NCI-H2227 (cell line): ENCODE data around the gene ANKS3.

Experiments used
- DNase-seq: peaks from one replicate; lab custom pipeline; 2025; ENCODE audit not compliant: unreplicated experiment; lab: John Stamatoyannopoulos, UW

ANKS3 gene, protein sequence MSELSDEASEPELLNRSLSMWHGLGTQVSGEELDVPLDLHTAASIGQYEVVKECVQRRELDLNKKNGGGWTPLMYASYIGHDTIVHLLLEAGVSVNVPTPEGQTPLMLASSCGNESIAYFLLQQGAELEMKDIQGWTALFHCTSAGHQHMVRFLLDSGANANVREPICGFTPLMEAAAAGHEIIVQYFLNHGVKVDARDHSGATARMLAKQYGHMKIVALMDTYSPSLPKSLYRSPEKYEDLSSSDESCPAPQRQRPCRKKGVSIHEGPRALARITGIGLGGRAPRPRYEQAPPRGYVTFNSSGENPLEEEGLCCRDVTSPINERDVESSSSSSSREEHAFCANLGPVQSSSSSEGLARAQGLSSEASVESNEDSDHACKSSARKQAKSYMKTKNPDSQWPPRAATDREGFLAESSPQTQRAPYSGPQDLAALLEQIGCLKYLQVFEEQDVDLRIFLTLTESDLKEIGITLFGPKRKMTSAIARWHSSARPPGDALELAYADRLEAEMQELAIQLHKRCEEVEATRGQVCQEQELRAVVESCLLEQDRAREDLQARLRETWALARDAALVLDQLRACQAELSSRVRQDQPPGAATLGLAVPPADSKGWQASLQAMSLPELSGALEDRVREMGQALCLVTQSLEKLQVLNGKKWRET

DNA sequence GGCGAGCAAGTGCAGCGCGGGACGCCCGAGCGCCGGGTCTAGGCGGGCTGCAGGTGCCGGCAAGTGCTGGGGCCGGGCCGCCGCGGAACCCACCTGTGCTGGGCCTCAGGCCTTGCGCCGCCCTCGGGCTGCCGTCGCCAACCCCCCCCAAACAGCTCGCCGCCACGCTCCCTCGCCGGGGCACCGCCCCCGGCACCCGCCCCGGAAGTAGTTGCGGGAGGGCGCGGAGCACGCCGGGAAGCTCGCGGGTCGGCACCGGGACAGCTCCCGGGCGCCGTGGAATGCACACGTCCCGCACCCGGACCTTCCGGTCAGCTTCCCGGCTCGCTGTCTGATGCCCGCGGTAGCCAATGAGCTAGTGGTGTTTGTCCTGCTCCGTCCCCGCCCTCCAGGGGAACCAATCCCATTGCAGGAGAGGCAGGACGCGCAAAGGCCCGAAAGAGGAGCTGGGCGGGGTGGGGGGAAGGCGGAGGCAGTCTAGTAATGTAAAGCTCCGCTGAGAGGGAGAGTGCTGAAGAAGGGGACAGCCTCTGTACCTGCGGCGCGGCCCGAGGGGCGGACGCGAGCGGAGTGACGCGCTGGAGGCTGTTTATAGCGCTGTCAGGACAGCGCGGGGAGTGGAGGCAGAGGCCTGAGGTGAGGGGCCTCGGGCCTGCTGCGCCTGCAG lies at the start of gene ANKS3, which contains the start of gene DNAAF8:
TSS of gene ANKS3 (minus strand) at position 209 of the 667 bp plus-strand sequence. CDS start 4,122 bp downstream, outside the sequence.
TSS of gene DNAAF8 (plus strand) at position 475 of the 667 bp plus-strand sequence. CDS start 1,978 bp downstream, outside the sequence.
- peak; percentile 98 for DNase-seq

DNA sequence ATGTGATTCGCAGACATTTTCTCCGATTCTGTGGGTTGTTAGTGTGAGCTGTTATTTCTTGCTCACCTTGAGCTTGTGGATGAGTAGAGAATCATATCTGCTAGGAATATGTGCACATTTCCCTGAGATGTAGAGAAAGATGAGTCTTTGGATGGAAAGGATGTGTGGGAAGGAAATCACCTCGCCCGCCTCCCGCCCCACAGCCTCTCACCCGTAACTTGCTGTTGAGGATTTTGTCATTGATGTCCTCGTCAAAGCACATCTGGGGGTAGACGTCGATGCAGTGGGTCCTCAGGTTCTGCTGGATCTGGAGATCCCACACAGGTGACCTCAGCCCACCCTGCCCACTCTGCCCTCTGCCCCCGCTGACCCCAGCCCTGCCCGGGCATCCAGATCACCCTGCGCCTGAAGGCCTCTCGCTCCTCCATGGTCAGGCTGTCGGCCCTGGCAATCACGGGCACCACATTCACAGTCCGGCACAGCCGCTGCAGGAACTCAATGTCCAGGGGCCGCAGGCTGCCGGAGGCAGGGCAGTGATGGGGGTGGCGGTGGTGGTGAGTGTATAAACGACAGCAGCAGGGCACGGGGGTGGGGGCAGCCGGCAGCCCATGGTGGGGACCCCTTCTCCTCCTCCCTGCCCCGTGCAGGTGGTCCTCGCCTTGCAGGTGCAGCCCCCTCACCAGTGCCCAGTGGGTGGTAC lies 49.3 kb upstream of the ANKS3 start:
- DNase-seq: no peak

DNA sequence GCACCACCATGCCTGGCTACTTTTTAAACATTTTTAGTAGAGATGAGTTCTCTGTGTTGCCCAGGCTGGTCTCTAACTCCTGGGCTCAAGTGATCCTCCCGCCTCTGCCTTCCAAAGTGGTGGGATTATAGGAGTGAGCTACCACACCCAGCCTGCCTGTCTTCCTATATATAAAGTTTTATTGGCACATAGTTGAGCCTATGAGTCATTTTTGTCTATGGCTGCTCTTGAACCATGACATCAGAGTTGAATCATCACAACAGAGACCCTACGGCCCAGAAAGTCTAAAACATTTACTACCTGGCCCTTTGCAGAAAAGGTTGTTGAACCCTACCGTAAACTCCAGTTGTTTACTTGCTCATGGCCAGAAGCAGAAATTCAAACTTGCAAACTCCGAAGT lies 46.2 kb upstream of the ANKS3 start:
- no peak for DNase-seq

DNA sequence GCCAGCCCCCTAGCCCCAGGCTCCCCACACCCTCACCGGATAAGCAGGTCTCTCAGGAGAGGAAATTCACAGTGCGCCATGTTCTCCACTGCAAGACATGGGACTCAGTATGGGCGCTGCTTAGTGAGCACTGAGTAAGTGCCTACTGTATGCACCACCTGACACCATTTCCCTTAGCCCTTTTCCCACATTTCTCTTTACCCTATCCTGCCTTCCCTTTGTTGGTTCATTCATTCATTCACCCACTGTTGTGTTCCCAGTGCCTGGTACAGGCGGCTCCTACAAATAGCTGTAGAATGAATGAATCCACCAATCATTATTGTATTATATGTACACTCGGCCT lies 44.0 kb upstream of the ANKS3 start:
- DNase-seq: no peak

DNA sequence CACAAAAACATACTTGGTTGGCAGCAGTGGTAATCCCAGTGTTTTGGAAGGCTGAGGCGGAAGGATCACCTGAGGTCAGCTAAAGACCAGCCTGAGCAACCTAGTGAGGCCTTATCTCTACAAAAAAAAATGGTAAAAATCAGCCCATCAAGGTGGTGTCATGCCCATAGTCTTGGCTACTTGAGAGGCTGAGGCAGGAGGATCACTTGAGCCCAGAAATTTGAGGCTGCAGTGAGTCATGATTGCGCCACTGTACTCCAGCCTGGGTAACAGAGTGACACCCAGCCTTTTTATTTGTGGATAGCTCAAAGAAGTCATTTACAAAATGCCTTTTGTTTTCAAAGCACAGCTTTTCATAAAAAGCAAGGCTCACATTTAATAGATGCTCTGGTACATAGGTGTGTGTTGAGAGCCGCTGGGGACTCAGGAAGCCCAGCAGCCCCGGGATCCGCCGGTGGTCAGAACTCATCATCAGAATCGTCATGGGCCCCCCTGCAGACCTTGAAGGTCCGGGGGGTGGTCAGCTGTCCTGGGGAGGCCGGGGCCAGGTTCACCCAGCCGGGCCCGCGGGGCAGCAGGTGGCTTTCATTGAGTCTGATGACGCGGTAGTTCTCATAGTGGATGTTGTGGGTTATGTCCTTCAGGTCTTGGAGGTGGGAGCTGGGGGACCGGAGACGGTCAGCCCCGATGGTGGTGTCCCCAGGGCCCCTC lies 43.4 kb upstream of the ANKS3 start:
- no peak for DNase-seq

DNA sequence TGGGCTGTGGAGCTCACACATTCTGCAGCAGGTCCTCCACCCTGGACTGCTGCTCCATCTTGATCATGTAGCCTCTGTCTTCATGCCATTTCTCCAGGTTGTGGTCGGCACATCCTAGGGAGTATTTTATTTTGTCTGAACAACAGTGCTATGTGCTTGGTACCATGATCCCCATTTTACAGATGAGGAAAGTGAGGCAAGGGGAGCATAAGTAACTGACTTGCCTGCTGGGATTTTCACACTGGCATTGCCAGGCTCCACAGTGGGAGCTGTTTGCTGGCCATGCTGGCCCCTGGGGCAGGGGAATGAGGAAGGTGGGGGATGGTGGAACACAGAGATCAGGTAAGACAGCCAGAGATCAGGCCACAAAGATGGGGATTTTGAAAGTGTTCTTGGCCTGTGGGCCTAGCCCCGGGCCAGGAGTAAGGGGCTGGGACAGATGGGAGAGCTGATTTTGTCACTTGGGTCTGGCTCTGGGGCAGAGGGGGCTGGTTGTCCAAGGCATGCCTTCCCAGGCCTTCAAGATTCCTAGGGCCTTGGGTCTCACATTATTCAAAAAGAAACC lies 42.2 kb upstream of the ANKS3 start:
- no peak for DNase-seq

DNA sequence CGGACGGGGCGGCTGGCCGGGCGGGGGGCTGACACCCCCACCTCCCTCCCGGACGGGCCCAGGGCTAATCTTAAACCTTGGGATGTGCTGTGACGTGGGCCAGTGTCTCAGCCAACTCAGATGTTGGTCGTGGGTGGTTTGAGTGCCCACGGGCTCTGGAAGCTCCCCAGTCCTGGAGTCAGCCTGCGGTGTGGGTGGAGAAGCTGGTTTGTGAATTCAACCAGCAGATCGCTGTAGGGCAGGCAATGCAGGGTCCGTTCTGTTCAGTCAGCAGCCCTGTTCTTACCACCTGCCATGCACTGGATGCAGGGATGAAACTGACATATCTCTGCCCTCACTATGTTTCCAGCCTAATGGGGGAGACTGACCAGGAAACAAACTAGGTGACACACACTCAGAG lies 40.9 kb upstream of the ANKS3 start:
- no peak for DNase-seq

DNA sequence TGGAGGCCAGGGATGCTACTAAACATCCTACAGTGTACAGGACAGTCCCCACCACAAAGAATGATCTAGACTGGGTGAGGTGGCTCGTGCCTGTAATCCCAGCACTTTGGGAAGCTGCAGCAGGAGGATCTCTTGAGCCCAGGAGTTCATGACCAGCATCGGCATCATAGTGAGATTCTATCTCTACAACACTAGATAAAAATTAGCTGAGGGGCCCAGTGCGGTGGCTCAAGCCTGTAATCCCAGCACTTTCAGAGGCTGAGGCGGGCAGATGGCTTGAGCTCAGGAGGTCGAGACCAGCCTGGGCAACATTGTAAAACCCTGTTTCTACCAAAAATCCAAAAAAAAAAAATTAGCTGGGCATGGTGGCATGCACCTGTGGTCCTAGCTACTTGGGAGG lies 38.3 kb upstream of the ANKS3 start:
- DNase-seq: no peak

DNA sequence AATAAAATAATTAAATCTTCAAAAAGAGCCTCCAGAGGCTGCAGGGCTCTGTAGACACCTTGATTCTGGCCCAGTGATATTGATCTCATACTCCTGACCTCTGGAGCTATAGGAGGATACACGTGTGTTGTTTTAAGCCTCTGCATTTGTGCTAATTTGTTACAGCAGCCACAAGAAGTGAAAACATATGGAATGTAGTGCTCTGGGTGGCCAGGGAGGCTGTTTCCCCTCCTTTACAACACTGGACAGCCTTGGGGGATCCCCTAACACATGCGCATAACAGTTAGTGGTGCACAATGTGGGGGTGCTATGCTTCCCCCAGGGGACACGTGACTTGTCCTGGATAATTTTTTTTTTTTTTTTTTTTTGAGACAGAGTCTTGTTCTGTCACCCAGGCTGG lies 37.6 kb upstream of the ANKS3 start:
- no peak for DNase-seq

DNA sequence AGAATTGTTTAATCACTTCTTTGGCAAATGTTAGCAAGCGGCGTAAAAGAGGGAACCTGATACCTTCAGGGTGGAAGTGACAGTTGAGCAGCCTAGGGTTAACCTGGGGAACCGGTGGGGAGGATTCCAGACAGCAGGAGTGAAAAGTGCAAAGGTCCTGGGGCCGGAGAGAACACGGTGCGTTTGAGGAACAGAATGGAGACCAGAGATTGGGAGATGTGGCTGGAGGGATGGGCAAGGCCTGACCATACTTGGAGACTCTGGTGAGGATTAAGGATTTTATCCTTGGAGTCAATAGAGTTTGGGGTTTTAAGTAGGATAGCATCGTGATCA lies 35.2 kb upstream of the ANKS3 start:
- DNase-seq: no peak

DNA sequence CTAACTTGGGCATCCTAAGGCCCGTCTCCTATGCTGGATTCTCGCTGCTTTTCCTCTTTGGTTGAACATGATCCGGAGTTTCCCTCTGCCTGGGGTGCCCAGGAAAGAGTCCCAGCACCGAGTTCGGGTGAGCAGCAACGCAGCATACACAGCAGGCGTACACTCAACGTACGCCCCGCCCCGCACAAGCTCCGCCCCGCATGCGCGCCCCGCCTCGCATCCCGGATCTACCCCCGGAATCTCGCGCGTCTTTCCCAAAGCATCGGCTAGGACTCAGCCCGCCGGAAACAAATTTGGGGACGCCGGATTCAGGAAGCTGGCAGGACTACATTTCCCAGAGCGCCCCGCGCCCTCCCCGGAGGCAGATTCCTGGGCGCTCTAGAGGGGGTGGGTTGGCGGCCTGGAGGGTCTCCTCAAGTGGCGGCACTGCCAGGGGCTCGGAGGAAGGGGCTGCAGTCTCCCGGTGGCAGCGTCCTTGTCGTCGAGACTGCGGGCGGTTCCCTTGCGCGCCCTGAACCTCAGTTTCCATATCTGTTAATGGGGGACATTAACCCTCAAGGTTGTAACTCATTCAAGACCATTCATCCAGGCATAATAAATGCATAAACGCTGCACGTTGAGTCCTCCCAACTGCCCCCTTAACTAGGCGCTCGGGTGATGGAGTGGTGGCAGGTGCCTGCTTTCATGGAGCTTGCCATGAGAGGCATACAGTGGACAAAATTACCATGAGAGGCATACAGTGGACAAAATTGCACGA lies 34.7 kb upstream of the ANKS3 start:
- peak; percentile 99 for DNase-seq

DNA sequence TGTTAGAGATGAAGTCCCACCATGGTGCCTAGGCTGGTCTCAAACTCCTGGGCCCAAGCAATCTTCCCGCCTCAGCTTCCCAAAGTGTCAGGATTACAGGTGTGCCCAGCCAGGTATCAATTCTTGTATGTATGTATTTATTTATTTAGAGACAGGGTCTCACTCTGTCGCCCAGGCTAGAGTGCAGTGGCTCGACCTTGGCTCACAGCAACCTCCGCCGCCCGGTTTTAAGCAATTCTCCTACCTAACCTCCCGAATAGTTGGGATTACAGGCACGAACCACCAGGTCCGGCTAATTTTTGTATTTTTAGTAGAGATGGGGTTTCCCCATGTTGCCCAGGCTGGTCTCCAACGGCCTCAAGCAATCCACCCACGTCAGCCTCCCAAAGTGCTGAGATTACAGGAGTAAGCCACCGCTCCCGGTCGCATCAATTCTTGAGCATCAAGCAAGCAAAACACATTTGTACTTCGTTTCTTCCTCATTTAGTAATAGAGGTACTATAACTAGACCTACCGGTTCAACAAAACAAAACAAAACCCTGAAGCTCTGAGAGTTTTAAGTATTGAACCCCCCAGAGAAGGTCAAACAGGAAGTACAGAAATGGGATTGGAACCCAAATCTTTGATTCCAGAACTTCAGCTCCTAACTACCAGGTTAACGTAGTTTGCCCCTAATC lies 33.9 kb upstream of the ANKS3 start:
- peak; percentile 34 for DNase-seq

DNA sequence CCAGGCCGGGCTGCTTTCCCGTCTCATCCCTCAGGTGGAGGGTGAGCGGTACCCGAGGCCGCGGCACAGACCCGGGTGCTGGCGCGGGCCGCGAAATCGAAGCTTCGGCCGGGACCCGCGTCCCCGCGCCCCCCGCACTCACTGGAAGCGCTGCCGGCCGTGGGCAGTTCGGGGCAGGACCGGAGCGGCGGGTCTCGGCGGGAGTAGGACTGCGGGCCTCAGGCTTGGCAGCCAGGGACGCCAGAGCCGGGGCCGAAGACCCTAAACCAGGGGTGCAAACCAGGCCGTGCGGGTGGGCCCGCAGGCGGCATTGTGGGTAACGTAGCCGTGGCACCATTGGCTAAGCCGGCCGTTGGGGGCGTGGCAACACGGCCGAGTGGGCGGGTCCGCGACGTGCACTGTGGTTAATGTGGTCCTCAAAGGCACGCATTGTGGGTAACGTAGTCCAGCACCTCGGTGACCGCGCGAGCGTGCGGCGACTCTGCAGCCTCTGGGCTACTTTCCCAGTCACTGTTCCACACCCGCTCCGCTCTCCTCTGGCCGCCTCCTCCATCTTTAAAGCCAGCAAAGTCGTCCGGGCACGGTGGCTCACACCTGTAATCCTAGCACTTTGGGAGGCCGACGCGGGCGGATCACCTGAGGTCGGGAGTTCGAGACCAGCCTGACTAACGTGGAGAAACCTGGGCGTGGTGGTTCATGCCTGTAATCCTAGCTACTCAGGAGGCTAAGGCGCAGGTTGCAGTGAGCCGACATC lies 33.0 kb upstream of the ANKS3 start, which contains the start of gene ZNF500:
TSS of gene ZNF500 (minus strand) at position 288 of the 754 bp plus-strand sequence. CDS start 1,184 bp downstream, outside the sequence.
- peak; percentile 98 for DNase-seq

DNA sequence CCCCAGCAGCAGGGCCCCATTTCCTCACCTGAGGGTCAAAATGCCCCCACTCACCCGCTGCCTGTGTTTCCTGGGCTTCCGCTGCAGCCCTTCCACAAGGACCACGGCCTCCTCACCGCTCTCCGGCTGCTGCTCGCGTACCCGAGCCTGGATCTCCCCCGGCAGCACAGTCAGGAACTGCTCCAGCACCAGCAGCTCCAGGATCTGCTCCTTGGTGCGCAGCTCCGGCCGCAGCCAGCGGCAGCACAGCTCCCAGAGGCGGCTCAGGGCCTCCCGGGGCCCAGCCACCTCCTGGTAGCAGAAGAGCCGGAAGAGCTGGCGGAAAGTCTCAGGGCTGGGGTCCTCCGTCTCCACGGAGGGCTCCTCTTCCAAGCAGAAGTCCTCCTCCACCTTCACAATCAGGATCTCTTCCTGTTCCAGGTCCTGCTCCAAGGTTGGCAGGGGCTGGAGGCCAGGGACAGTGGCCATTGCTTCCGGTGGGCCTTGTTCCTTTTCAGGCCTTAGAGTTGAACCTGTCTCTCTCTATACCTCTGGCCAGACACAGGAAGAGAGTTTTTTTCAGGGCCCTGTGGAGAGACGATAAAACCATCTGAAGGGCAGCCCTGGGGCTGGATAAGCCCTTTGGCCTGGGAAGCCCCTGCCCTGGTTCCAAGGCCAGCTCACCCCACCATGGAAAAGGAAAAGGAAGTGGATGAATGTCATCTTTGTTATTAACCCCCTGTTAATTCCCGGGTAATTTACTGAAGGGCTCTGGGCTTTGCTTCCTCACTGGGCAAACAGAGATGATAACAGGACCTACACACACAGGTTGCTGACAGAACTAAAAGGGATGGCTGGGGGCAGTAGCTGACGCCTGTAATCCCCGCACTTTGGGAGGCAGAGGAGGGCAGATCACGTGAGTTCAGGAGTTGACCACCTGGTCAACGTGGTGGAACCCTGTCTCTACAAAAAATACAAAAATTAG lies 31.7 kb upstream of the ANKS3 start:
- DNase-seq: no peak

DNA sequence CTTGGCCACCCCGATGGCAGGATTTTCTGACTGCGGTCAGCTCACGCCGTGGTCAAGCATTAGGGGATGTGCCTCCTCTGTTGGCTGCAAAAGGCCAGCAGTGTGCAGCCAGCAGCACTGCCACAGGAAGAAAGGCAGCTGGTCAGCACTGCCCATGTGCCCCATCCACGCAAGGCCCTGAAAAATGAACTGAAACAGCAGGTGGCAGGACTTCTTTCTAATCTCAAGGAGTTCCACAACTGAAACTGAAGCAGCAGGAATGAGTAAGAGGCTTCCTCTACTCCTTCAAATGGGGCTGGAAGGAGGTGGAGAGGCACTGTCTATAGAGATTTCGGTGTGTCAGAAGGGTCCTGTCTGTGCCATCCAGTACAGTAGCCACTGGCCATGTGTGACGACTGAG lies 29.7 kb upstream of the ANKS3 start:
- DNase-seq: no peak

DNA sequence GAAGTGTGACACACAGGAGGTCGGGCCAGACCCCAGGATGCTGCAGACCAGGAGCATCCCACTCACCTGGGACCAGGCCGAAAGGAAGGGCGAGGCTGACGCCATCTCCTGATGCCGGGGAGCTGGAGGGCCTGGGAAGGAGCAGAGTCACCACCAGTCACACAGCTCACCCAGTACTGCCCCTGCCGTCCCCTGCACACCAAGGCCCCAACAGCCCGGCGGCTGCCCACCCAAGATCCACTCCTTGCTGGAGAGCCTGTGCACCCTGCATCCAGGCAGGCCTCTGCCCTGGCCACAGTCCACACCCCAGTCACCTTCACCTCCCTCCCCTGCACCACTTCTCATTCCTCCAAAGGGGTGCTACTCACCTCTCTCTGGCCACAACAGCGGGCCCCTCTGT lies 28.1 kb upstream of the ANKS3 start:
- no peak for DNase-seq

DNA sequence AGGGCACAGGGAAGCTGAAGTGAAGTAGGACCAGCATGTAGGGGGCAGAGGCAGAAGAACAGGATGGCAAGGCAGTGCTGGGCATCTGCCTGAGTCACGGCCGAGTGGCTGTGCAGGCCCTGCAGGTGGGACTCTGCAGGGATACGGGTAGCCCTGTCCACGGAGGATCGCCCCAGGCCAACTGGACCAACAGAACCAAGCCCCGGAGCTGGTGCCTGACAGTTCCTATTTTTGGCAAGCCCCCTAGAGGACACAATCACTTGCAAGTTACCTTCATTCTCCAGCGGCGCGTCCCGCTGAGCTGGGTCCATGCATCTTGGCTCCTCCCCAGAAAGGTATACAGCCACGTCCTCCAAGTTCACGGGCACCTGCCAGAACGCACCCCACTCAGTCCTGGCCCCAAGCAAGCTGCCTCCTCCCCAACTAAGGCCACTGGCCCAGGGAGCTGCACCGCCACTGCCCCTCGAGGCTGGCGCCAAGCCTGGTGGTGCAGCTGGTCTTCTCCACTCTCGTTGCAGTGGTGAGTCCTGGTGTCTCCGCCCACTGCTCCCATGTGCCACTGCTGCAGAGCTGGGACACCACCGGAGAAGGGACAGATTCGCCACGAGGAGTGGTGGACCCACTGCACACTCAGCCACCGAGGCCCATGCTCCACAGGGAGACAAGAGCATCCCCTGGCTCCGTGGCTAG lies 26.3 kb upstream of the ANKS3 start:
- no peak for DNase-seq
